ENCODE data around the gene TAOK3.

- TF ChIP-seq CTCF (IDR thresholded peaks at IDR 0.05) (no peak), POLR2A (IDR thresholded peaks at IDR 0.05) (no peak), EP300 (IDR thresholded peaks at IDR 0.05) (no peak), POLR2AphosphoS5 (IDR thresholded peaks at IDR 0.05) (no peak)
Measured at GRCh38 chr12:118398940-118399339, 26.2 kb upstream of the TAOK3 start.

All from stomach (tissue), 4 donors.